Raji (cell line): Measurements from ENCODE around the gene FOXJ1.

Source experiments
- POLR2A ChIP-seq: IDR thresholded peaks from 2 replicates; pipeline ENCODE4 v1.6.1; 2011; ENCODE audit warnings: low read depth, low read length, control low read depth; ENCODE audit not compliant: insufficient read depth

Gene FOXJ1

GRCh38 chr17:76151896-76152454 is 10.9 kb upstream of the FOXJ1 start:
- TF ChIP-seq POLR2A = no peak

GRCh38 chr17:76150712-76151622 is 9.9 kb upstream of the FOXJ1 start:
- TF ChIP-seq POLR2A = no peak

- no peak for TF ChIP-seq POLR2A
Observed at GRCh38 chr17:76149214-76149613, 8.2 kb upstream of the FOXJ1 start.

- no peak for TF ChIP-seq POLR2A
Observed at GRCh38 chr17:76148015-76148326, 6.9 kb upstream of the FOXJ1 start.

GRCh38 chr17:76147211-76148014 is 6.4 kb upstream of the FOXJ1 start:
- no peak for TF ChIP-seq POLR2A

GRCh38 chr17:76146053-76146851 is 5.2 kb upstream of the FOXJ1 start:
- no peak for TF ChIP-seq POLR2A

GRCh38 chr17:76145231-76146052 is 4.4 kb upstream of the FOXJ1 start:
- no peak for TF ChIP-seq POLR2A

GRCh38 chr17:76142585-76143041 is 1.6 kb upstream of the FOXJ1 start:
- TF ChIP-seq POLR2A = no peak

GRCh38 chr17:76142039-76142584 is 1.1 kb upstream of the FOXJ1 start:
- no peak for TF ChIP-seq POLR2A

GRCh38 chr17:76140661-76141211 is 309 bp downstream of the FOXJ1 start:
- TF ChIP-seq POLR2A = no peak

- no peak for TF ChIP-seq POLR2A
Observed at GRCh38 chr17:76139801-76140660, 1.0 kb downstream of the FOXJ1 start.

GRCh38 chr17:76138896-76139752 is 1.9 kb downstream of the FOXJ1 start:
- no peak for TF ChIP-seq POLR2A
